ENCODE results near the gene YARS1. TPM values are rescaled to one million over a fixed set of nuclear protein-coding genes. Genes with fewer than 3 reads are reported as not detected.
"Not testable (repeated sequence)": the region's sequence is repeated elsewhere in the genome, so short reads cannot be mapped to it uniquely, and the experiment has no call there.

YARS1 gene
- total and polyA plus RNA-seq, 2 experiments from 2014 or later = 134 to 182 TPM

DNA sequence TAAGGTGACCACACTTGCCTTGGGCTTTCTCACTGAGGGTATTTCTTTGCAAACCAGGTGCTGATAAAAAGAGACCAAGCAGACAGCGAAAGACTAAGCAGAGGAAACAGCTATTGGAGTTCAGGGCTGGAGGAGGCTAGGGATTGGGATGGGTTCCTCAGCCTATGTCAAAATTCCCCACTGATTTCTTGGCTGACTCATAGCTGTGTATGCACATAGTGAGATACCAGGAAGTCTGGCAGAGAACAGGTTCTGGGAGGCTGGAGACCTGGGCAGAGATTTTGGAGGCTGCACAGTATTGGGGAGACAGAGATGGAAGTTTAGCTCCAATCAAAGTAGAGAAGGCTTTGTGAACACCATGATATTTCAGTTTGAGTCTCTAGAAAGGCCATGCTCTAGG, 25.3 kb downstream of the YARS1 start:
- Mint-ChIP-seq H3K4me1 (no peaks in the 10 kb centered on the region), H3K36me3 (ENCODE audit: low read depth) (peaks cover 82% of the 10 kb centered on the region), H3K4me3 (no peak overlapping the region), H3K27me3 (ENCODE audit: insufficient read depth, low read depth, poor library complexity) (peaks cover 1% of the 10 kb centered on the region), H3K9me3 (no peaks in the 10 kb centered on the region), H3K27ac (no peak overlapping the region)
- Histone ChIP-seq H3K36me3 (ENCODE audit: insufficient read depth) (peaks cover 70% of the 10 kb centered on the region), H3K27me3 (ENCODE audit: insufficient read depth) (no peaks in the 10 kb centered on the region), H3K9me2 (ENCODE audit: insufficient read depth) (no peaks in the 10 kb centered on the region), H3K4me1 (ENCODE audit: insufficient read depth) (no peaks in the 10 kb centered on the region), H3F3A (replicated peaks; ENCODE audit: low read depth) (peaks cover 17% of the 10 kb centered on the region), H3K4me2 (no peak overlapping the region), H3K27ac (ENCODE audit: low read depth) (0 out of 2 replicates have a peak overlapping the region, but pooled peaks have one; percentile 55), H2AFZ (no peak overlapping the region), H4K20me1 (replicated peaks; ENCODE audit: insufficient read depth) (peaks cover 39% of the 10 kb centered on the region), H3K79me2 (replicated peaks; ENCODE audit: insufficient read depth) (peaks cover 7% of the 10 kb centered on the region), H3K4me3 (no peak overlapping the region)
- no peak for DNase-seq (ENCODE audit: low spot score)
- no peak for TF ChIP-seq NANOG (IDR thresholded peaks at IDR 0.05; ENCODE audit: borderline replicate concordance)
- TF ChIP-seq JUNB (IDR thresholded peaks at IDR 0.05; ENCODE audit: unreplicated experiment) = no peak
- TF ChIP-seq, protein P1, sequence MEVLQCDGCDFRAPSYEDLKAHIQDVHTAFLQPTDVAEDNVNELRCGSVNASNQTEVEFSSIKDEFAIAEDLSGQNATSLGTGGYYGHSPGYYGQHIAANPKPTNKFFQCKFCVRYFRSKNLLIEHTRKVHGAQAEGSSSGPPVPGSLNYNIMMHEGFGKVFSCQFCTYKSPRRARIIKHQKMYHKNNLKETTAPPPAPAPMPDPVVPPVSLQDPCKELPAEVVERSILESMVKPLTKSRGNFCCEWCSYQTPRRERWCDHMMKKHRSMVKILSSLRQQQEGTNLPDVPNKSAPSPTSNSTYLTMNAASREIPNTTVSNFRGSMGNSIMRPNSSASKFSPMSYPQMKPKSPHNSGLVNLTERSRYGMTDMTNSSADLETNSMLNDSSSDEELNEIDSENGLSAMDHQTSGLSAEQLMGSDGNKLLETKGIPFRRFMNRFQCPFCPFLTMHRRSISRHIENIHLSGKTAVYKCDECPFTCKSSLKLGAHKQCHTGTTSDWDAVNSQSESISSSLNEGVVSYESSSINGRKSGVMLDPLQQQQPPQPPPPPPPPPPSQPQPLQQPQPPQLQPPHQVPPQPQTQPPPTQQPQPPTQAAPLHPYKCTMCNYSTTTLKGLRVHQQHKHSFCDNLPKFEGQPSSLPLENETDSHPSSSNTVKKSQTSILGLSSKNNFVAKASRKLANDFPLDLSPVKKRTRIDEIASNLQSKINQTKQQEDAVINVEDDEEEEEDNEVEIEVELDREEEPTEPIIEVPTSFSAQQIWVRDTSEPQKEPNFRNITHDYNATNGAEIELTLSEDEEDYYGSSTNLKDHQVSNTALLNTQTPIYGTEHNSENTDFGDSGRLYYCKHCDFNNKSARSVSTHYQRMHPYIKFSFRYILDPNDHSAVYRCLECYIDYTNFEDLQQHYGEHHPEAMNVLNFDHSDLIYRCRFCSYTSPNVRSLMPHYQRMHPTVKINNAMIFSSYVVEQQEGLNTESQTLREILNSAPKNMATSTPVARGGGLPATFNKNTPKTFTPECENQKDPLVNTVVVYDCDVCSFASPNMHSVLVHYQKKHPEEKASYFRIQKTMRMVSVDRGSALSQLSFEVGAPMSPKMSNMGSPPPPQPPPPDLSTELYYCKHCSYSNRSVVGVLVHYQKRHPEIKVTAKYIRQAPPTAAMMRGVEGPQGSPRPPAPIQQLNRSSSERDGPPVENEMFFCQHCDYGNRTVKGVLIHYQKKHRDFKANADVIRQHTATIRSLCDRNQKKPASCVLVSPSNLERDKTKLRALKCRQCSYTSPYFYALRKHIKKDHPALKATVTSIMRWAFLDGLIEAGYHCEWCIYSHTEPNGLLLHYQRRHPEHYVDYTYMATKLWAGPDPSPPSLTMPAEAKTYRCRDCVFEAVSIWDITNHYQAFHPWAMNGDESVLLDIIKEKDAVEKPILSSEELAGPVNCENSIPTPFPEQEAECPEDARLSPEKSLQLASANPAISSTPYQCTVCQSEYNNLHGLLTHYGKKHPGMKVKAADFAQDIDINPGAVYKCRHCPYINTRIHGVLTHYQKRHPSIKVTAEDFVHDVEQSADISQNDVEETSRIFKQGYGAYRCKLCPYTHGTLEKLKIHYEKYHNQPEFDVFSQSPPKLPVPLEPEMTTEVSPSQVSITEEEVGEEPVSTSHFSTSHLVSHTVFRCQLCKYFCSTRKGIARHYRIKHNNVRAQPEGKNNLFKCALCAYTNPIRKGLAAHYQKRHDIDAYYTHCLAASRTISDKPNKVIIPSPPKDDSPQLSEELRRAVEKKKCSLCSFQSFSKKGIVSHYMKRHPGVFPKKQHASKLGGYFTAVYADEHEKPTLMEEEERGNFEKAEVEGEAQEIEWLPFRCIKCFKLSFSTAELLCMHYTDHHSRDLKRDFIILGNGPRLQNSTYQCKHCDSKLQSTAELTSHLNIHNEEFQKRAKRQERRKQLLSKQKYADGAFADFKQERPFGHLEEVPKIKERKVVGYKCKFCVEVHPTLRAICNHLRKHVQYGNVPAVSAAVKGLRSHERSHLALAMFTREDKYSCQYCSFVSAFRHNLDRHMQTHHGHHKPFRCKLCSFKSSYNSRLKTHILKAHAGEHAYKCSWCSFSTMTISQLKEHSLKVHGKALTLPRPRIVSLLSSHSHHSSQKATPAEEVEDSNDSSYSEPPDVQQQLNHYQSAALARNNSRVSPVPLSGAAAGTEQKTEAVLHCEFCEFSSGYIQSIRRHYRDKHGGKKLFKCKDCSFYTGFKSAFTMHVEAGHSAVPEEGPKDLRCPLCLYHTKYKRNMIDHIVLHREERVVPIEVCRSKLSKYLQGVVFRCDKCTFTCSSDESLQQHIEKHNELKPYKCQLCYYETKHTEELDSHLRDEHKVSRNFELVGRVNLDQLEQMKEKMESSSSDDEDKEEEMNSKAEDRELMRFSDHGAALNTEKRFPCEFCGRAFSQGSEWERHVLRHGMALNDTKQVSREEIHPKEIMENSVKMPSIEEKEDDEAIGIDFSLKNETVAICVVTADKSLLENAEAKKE (CRISPR knock-in tag; IDR thresholded peaks at IDR 0.05) = no peak
- no peak for TF ChIP-seq CREB1 (CRISPR knock-in tag; IDR thresholded peaks at IDR 0.05; ENCODE audit: low read depth)
- no peak for TF ChIP-seq EZH2phosphoT487 (IDR thresholded peaks at IDR 0.05; ENCODE audit: unreplicated experiment)
- no peak for TF ChIP-seq POLR2AphosphoS5 (IDR thresholded peaks at IDR 0.05; ENCODE audit: low read depth)
- TF ChIP-seq, protein P2, sequence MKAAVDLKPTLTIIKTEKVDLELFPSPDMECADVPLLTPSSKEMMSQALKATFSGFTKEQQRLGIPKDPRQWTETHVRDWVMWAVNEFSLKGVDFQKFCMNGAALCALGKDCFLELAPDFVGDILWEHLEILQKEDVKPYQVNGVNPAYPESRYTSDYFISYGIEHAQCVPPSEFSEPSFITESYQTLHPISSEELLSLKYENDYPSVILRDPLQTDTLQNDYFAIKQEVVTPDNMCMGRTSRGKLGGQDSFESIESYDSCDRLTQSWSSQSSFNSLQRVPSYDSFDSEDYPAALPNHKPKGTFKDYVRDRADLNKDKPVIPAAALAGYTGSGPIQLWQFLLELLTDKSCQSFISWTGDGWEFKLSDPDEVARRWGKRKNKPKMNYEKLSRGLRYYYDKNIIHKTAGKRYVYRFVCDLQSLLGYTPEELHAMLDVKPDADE (IDR thresholded peaks at IDR 0.05) = no peak
- TF ChIP-seq EZH2 (IDR thresholded peaks at IDR 0.05; ENCODE audit: low read depth, unreplicated experiment) = no peak
- ATAC-seq = no peak

DNA sequence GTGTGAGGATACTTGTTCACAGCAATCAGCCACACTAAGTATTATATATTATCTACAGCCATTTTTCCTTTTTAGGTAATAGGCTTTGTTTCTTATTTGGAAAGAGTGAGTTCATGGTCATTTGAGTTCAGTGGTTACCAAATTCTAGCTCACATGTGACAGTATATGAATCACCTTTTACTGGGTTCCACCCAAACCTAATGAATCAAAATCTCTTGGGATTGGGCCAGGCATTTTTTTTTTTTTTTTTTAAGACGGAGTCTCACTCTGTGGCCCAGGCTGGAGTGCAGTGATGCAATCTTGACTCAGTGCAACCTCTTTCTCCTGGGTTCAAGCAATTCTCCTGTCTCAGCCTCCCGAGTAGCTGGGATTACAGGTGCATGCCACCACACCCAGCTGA, 27.8 kb downstream of the YARS1 start:
- H3K27me3 Mint-ChIP-seq (ENCODE audit: insufficient read depth, low read depth, poor library complexity); H3K79me2 ChIP-seq (replicated peaks; ENCODE audit: insufficient read depth); H3K4me2 ChIP-seq; H3K27ac Mint-ChIP-seq; H3K4me1 ChIP-seq (ENCODE audit: insufficient read depth); H3K4me3 Mint-ChIP-seq; H3K4me3 ChIP-seq; ATAC-seq; H3K27ac ChIP-seq (ENCODE audit: low read depth); H2AFZ ChIP-seq; H3K9me3 Mint-ChIP-seq; H3K27me3 ChIP-seq (ENCODE audit: insufficient read depth); DNase-seq (ENCODE audit: low spot score); H3K4me1 Mint-ChIP-seq; H3K9me2 ChIP-seq (ENCODE audit: insufficient read depth): not testable (repeated sequence)
- Histone ChIP-seq H4K20me1 (replicated peaks; ENCODE audit: insufficient read depth) (peaks cover 42% of the 10 kb centered on the region), H3F3A (replicated peaks; ENCODE audit: low read depth) (peaks cover 21% of the 10 kb centered on the region), H3K36me3 (ENCODE audit: insufficient read depth) (peaks cover 84% of the 10 kb centered on the region)
- peaks cover 89% of the 10 kb centered on the region for H3K36me3 Mint-ChIP-seq (ENCODE audit: low read depth)
